ENCODE measurements around the gene PFDN6.

Gene PFDN6

GRCh38 chr6:33249732-33250630 lies 39.4 kb upstream of the PFDN6 start:
- ChIA-PET CTCF (interaction anchor here (0.5 to 2.9 kb wide), 14 partner anchors 11 to 296 kb away, joined by 3 to 15 read pairs (median 6); partner anchors contain the start of genes RING1, RPS18 and VPS52), POLR2A (interaction anchor here (0.6 to 2.2 kb wide), 4 partner anchors 21 to 278 kb away, joined by 3 to 10 read pairs (median 4); partner anchors contain the start of genes RPS18 and VPS52)
- Histone ChIP-seq H3K27me3 (replicated peaks in 2 of 5; ENCODE audit: control insufficient read depth in 4 of 5, insufficient read depth in 5 of 5, low read length in 4 of 5) (peaks cover 0 to 2% (median 0%) of the 10 kb centered on the region in 5 experiments), H3K9me3 (ENCODE audit: control extremely low read depth in 1 of 5, control insufficient read depth in 4 of 5, insufficient read depth in 2 of 5, low read depth in 1 of 5, low read length in 4 of 5) (no peaks in the 10 kb centered on the region), H3K36me3 (ENCODE audit: control insufficient read depth in 4 of 4, insufficient read depth in 4 of 4, low read length in 3 of 4) (peaks cover 0 to 13% (median 7%) of the 10 kb centered on the region in 4 experiments), H3K4me1 (ENCODE audit: control extremely low read depth in 1 of 4, control insufficient read depth in 4 of 4, insufficient read depth in 4 of 4, low read length in 3 of 4) (peaks cover 10 to 27% (median 25%) of the 10 kb centered on the region in 4 experiments), H3K27ac (ENCODE audit: insufficient read depth in 1 of 2, low read depth in 1 of 2, low read length in 2 of 2, poor library complexity in 1 of 2, severe bottlenecking in 2 of 2) (peak overlapping the region; percentile 89 to 94), H3K4me3 (ENCODE audit: control insufficient read depth in 1 of 7, extremely low read depth in 1 of 7, insufficient read depth in 4 of 7, low read depth in 2 of 7, low read length in 6 of 7) (peak overlapping the region; percentile 70 to 86 (median 74))
- DNase-seq, result no peak
- 30% methylated on average over 12 of the region's 15 CpGs for WGBS (ENCODE audit: insufficient coverage)

GRCh38 chr6:33250731-33251130 lies 38.7 kb upstream of the PFDN6 start:
- WGBS (ENCODE audit: insufficient coverage), result 94% methylated on average over 13 of the region's 13 CpGs
- POLR2A ChIA-PET, result no interaction called here
- Histone ChIP-seq H3K9me3 (ENCODE audit: control extremely low read depth in 1 of 5, control insufficient read depth in 4 of 5, insufficient read depth in 2 of 5, low read depth in 1 of 5, low read length in 4 of 5) (no peaks in the 10 kb centered on the region), H3K27me3 (replicated peaks in 2 of 5; ENCODE audit: control insufficient read depth in 4 of 5, insufficient read depth in 5 of 5, low read length in 4 of 5) (peaks cover 0 to 2% (median 0%) of the 10 kb centered on the region in 5 experiments), H3K4me1 (ENCODE audit: control extremely low read depth in 1 of 4, control insufficient read depth in 4 of 4, insufficient read depth in 4 of 4, low read length in 3 of 4) (peaks cover 10 to 27% (median 25%) of the 10 kb centered on the region in 4 experiments), H3K36me3 (ENCODE audit: control insufficient read depth in 4 of 4, insufficient read depth in 4 of 4, low read length in 3 of 4) (peaks cover 0 to 13% (median 7%) of the 10 kb centered on the region in 4 experiments), H3K4me3 (ENCODE audit: control insufficient read depth in 1 of 7, extremely low read depth in 1 of 7, insufficient read depth in 4 of 7, low read depth in 2 of 7, low read length in 6 of 7) (no peak overlapping the region), H3K27ac (ENCODE audit: insufficient read depth in 1 of 2, low read depth in 1 of 2, low read length in 2 of 2, poor library complexity in 1 of 2, severe bottlenecking in 2 of 2) (peak overlapping the region in 1 of 2 experiments; percentile 94)
- CTCF ChIA-PET, result interaction anchor here (0.9 to 2.9 kb wide), 8 partner anchors 12 to 156 kb away, joined by 3 to 11 read pairs (median 4); partner anchors contain the start of genes RGL2, RPS18 and VPS52
- DNase-seq, result no peak

GRCh38 chr6:33251395-33252012 lies 37.9 kb upstream of the PFDN6 start:
- no peak overlapping the region for H3K4me3 ChIP-seq (ENCODE audit: control insufficient read depth in 1 of 7, extremely low read depth in 1 of 7, insufficient read depth in 4 of 7, low read depth in 2 of 7, low read length in 6 of 7)
- H3K27me3 ChIP-seq (replicated peaks in 2 of 5; ENCODE audit: control insufficient read depth in 4 of 5, insufficient read depth in 5 of 5, low read length in 4 of 5), result peaks cover 0 to 2% (median 0%) of the 10 kb centered on the region in 5 experiments
- CTCF ChIA-PET, result interaction anchor here (0.9 to 2.9 kb wide), 3 partner anchors 11 to 48 kb away, joined by 3 to 11 read pairs (median 9); partner anchors contain the start of genes RGL2, RPS18 and VPS52
- peaks cover 10 to 27% (median 25%) of the 10 kb centered on the region in 4 experiments for H3K4me1 ChIP-seq (ENCODE audit: control extremely low read depth in 1 of 4, control insufficient read depth in 4 of 4, insufficient read depth in 4 of 4, low read length in 3 of 4)
- H3K27ac ChIP-seq (ENCODE audit: insufficient read depth in 1 of 2, low read depth in 1 of 2, low read length in 2 of 2, poor library complexity in 1 of 2, severe bottlenecking in 2 of 2), result no peak overlapping the region
- POLR2A ChIA-PET, result no interaction called here
- no peaks in the 10 kb centered on the region for H3K9me3 ChIP-seq (ENCODE audit: control extremely low read depth in 1 of 5, control insufficient read depth in 4 of 5, insufficient read depth in 2 of 5, low read depth in 1 of 5, low read length in 4 of 5)
- H3K36me3 ChIP-seq (ENCODE audit: control insufficient read depth in 4 of 4, insufficient read depth in 4 of 4, low read length in 3 of 4), result peaks cover 0 to 14% (median 8%) of the 10 kb centered on the region in 4 experiments
- no peak for DNase-seq
- WGBS (ENCODE audit: insufficient coverage), result 78% methylated on average over 6 of the region's 6 CpGs

GRCh38 chr6:33252759-33253158 lies 36.6 kb upstream of the PFDN6 start:
- H3K4me1 ChIP-seq (ENCODE audit: control extremely low read depth in 1 of 4, control insufficient read depth in 4 of 4, insufficient read depth in 4 of 4, low read length in 3 of 4), result peaks cover 10 to 27% (median 24%) of the 10 kb centered on the region in 4 experiments
- H3K36me3 ChIP-seq (ENCODE audit: control insufficient read depth in 4 of 4, insufficient read depth in 4 of 4, low read length in 3 of 4), result peaks cover 0 to 22% (median 11%) of the 10 kb centered on the region in 4 experiments
- H3K9me3 ChIP-seq (ENCODE audit: control extremely low read depth in 1 of 5, control insufficient read depth in 4 of 5, insufficient read depth in 2 of 5, low read depth in 1 of 5, low read length in 4 of 5), result no peaks in the 10 kb centered on the region
- POLR2A ChIA-PET, result no interaction called here
- H3K27me3 ChIP-seq (replicated peaks in 2 of 5; ENCODE audit: control insufficient read depth in 4 of 5, insufficient read depth in 5 of 5, low read length in 4 of 5), result no peaks in the 10 kb centered on the region
- H3K27ac ChIP-seq (ENCODE audit: insufficient read depth in 1 of 2, low read depth in 1 of 2, low read length in 2 of 2, poor library complexity in 1 of 2, severe bottlenecking in 2 of 2), result no peak overlapping the region
- CTCF ChIA-PET, result interaction anchor here (0.9 kb wide), 1 partner anchor 47 kb away, joined by 3 read pairs; no protein-coding TSS in a partner anchor
- DNase-seq, result no peak
- H3K4me3 ChIP-seq (ENCODE audit: control insufficient read depth in 1 of 7, extremely low read depth in 1 of 7, insufficient read depth in 4 of 7, low read depth in 2 of 7, low read length in 6 of 7), result no peak overlapping the region

GRCh38 chr6:33254591-33254990 lies 34.8 kb upstream of the PFDN6 start:
- peaks cover 2 to 28% (median 15%) of the 10 kb centered on the region in 4 experiments for H3K36me3 ChIP-seq (ENCODE audit: control insufficient read depth in 4 of 4, insufficient read depth in 4 of 4, low read length in 3 of 4)
- no peak overlapping the region for H3K27ac ChIP-seq (ENCODE audit: insufficient read depth in 1 of 2, low read depth in 1 of 2, low read length in 2 of 2, poor library complexity in 1 of 2, severe bottlenecking in 2 of 2)
- no peaks in the 10 kb centered on the region for H3K9me3 ChIP-seq (ENCODE audit: control extremely low read depth in 1 of 5, control insufficient read depth in 4 of 5, insufficient read depth in 2 of 5, low read depth in 1 of 5, low read length in 4 of 5)
- ChIA-PET CTCF (interaction anchor here (0.6 to 1.2 kb wide), 3 partner anchors 9 to 153 kb away, joined by 3 to 5 read pairs (median 3); no protein-coding TSS in a partner anchor), POLR2A (no interaction called here)
- H3K27me3 ChIP-seq (replicated peaks in 2 of 5; ENCODE audit: control insufficient read depth in 4 of 5, insufficient read depth in 5 of 5, low read length in 4 of 5), result no peaks in the 10 kb centered on the region
- no peak for DNase-seq
- H3K4me1 ChIP-seq (ENCODE audit: control extremely low read depth in 1 of 4, control insufficient read depth in 4 of 4, insufficient read depth in 4 of 4, low read length in 3 of 4), result peaks cover 4 to 12% (median 10%) of the 10 kb centered on the region in 4 experiments
- 83% methylated on average over 1 of the region's 4 CpGs for WGBS (ENCODE audit: insufficient coverage)
- no peak overlapping the region for H3K4me3 ChIP-seq (ENCODE audit: control insufficient read depth in 1 of 7, extremely low read depth in 1 of 7, insufficient read depth in 4 of 7, low read depth in 2 of 7, low read length in 6 of 7)

- ChIA-PET CTCF (interaction anchor here (0.7 kb wide), 1 partner anchor 98 kb away, joined by 3 read pairs; no protein-coding TSS in a partner anchor), POLR2A (no interaction called here)
- Histone ChIP-seq H3K4me3 (ENCODE audit: control insufficient read depth in 1 of 7, extremely low read depth in 1 of 7, insufficient read depth in 4 of 7, low read depth in 2 of 7, low read length in 6 of 7) (no peak overlapping the region), H3K27me3 (replicated peaks in 2 of 5; ENCODE audit: control insufficient read depth in 4 of 5, insufficient read depth in 5 of 5, low read length in 4 of 5) (no peaks in the 10 kb centered on the region), H3K27ac (ENCODE audit: insufficient read depth in 1 of 2, low read depth in 1 of 2, low read length in 2 of 2, poor library complexity in 1 of 2, severe bottlenecking in 2 of 2) (no peak overlapping the region), H3K4me1 (ENCODE audit: control extremely low read depth in 1 of 4, control insufficient read depth in 4 of 4, insufficient read depth in 4 of 4, low read length in 3 of 4) (no peaks in the 10 kb centered on the region), H3K9me3 (ENCODE audit: control extremely low read depth in 1 of 5, control insufficient read depth in 4 of 5, insufficient read depth in 2 of 5, low read depth in 1 of 5, low read length in 4 of 5) (no peaks in the 10 kb centered on the region), H3K36me3 (ENCODE audit: control insufficient read depth in 4 of 4, insufficient read depth in 4 of 4, low read length in 3 of 4) (peaks cover 7 to 48% (median 23%) of the 10 kb centered on the region in 4 experiments)
- 100% methylated on average over 2 of the region's 5 CpGs for WGBS (ENCODE audit: insufficient coverage)
- no peak for DNase-seq
Measured at GRCh38 chr6:33259032-33259431, 30.4 kb upstream of the PFDN6 start.

All from common myeloid progenitor, CD34-positive (primary cell).